Activated CD8-positive, alpha-beta memory T cell treated with anti-CD3 and anti-CD28 coated beads, Interleukin-2, amount 50 U/mL, for 1 hour (primary cell): ENCODE results near the gene LARP4B.

Source experiments
- DNase-seq: peaks from one replicate; pipeline ENCODE4 v3.0.0-alpha.2; 2020; ENCODE audit errors: extremely low read depth

The LARP4B gene

GRCh38 chr10:767794-768193 lies 163.7 kb downstream of the LARP4B start:
- no peak for DNase-seq

- no peak for DNase-seq
These were observed 164.3 kb downstream of the LARP4B start for GRCh38 chr10:767211-767610.

GRCh38 chr10:761376-761775 lies 170.1 kb downstream of the LARP4B start:
- no peak for DNase-seq

GRCh38 chr10:760622-761021 lies 170.9 kb downstream of the LARP4B start:
- DNase-seq, result no peak

- no peak for DNase-seq
These were observed 171.5 kb downstream of the LARP4B start for GRCh38 chr10:759898-760477.
